PC-9 (cell line): ENCODE data around the gene PHYKPL. TPM values are rescaled to one million over a fixed set of nuclear protein-coding genes. Genes with fewer than 3 reads are reported as not detected.
"Not testable (repeated sequence)": the region's sequence is repeated elsewhere in the genome, so short reads cannot be mapped to it uniquely, and the experiment has no call there.

Experiments used
- BruUV-seq: library from RNA; stranded (reverse); fragments of 400-500 nt; replicated peaks from 2 replicates; lab custom pipeline; 2021; lab: Mats Ljungman, UMichigan
- CTCF ChIA-PET: fragments of 300-600 bp; sonication (Branson Sonifier 250); formaldehyde crosslinking; loops from one replicate; lab custom pipeline; 2022; ENCODE audit warnings: antibody characterized with exemption; lab: Charles Lee
- POLR2A ChIA-PET: fragments of 300-600 bp; sonication (Branson Sonifier 250); formaldehyde crosslinking; loops from one replicate; lab custom pipeline; 2022; ENCODE audit warnings: antibody characterized with exemption; ENCODE audit not compliant: unreplicated experiment; lab: Charles Lee
- DNase-seq, 2 experiments: peaks; one replicate each; pipeline versions ENCODE4 v3.0.0 to v3.0.0-alpha.2; 2015 to 2022; ENCODE audit warnings: mixed read lengths in 1 of 2
- H2AFZ ChIP-seq: fragments of 200-600 bp; sonication (generic); 2 replicates; pipeline ENCODE4 v1.8.1; 2017; ENCODE audit warnings: antibody characterized with exemption
- H3F3A ChIP-seq: fragments of 200-600 bp; sonication (generic); 2 replicates; pipeline ENCODE4 v1.8.1; 2017; ENCODE audit warnings: antibody characterized with exemption, mild to moderate bottlenecking, low read depth; ENCODE audit not compliant: insufficient read depth
- H3K27ac ChIP-seq: fragments of 200-600 bp; sonication (generic); 2 replicates; pipeline ENCODE4 v1.6.1; 2016; ENCODE audit warnings: mixed run types
- H3K27me3 ChIP-seq: fragments of 200-600 bp; sonication (generic); 2 replicates; pipeline ENCODE4 v1.6.1; 2016; ENCODE audit warnings: low read depth, mixed run types; ENCODE audit not compliant: insufficient read depth
- H3K36me3 ChIP-seq: fragments of 200-600 bp; sonication (generic); 2 replicates; pipeline ENCODE4 v1.6.1; 2016; ENCODE audit warnings: low read depth, mixed run types
- H3K4me1 ChIP-seq: fragments of 200-600 bp; sonication (generic); replicated peaks from 2 replicates; pipeline ENCODE4 v1.6.1; 2016; ENCODE audit warnings: mixed run types; ENCODE audit not compliant: insufficient read depth
- H3K4me2 ChIP-seq: fragments of 200-600 bp; sonication (generic); 2 replicates; pipeline ENCODE4 v1.6.1; 2017; ENCODE audit warnings: mixed run types
- H3K4me3 ChIP-seq: fragments of 200-600 bp; sonication (generic); 2 replicates; pipeline ENCODE4 v1.6.1; 2016; ENCODE audit warnings: mixed run types
- H3K79me2 ChIP-seq: fragments of 200-600 bp; sonication (generic); 2 replicates; pipeline ENCODE4 v1.6.1; 2017; ENCODE audit warnings: low read depth, mixed run types
- H3K9me2 ChIP-seq: fragments of 200-600 bp; sonication (generic); 2 replicates; pipeline ENCODE4 v1.8.1; 2017; ENCODE audit warnings: mild to moderate bottlenecking; ENCODE audit not compliant: insufficient read depth
- H3K9me3 ChIP-seq: fragments of 200-600 bp; sonication (generic); 2 replicates; pipeline ENCODE4 v1.8.1; 2016; ENCODE audit warnings: low read depth; ENCODE audit not compliant: insufficient read depth
- H4K20me1 ChIP-seq: fragments of 200-600 bp; sonication (generic); 2 replicates; pipeline ENCODE4 v1.8.1; 2017; ENCODE audit not compliant: insufficient read depth
- EZH2 ChIP-seq: fragments of 200-600 bp; sonication (generic); IDR thresholded peaks from 2 replicates; pipeline ENCODE4 v1.8.0; 2017; ENCODE audit warnings: antibody characterized with exemption, low read depth
- intact Hi-C: fragments of 100-400 bp; cut with micrococcal nuclease; formaldehyde crosslinking; loops from one replicate; pipeline ENCODE4 v1.10.0; 2022; ENCODE audit not compliant: unreplicated experiment
- total RNA-seq: library from RNA; stranded (reverse); gene quantifications from 2 replicates; pipeline ENCODE4 v1.2.3, GENCODE V29; 2021
- TF ChIP-seq, protein P1 (sequence below): fragments of 200-600 bp; sonication (generic); conservative IDR thresholded peaks from 2 replicates; pipeline ENCODE4 v1.6.1; 2017; ENCODE audit warnings: mixed run types, antibody characterized with exemption, mild to moderate bottlenecking, moderate library complexity

The PHYKPL gene
- total RNA-seq, 1 experiment from 2014 or later = 73.7 TPM

DNA sequence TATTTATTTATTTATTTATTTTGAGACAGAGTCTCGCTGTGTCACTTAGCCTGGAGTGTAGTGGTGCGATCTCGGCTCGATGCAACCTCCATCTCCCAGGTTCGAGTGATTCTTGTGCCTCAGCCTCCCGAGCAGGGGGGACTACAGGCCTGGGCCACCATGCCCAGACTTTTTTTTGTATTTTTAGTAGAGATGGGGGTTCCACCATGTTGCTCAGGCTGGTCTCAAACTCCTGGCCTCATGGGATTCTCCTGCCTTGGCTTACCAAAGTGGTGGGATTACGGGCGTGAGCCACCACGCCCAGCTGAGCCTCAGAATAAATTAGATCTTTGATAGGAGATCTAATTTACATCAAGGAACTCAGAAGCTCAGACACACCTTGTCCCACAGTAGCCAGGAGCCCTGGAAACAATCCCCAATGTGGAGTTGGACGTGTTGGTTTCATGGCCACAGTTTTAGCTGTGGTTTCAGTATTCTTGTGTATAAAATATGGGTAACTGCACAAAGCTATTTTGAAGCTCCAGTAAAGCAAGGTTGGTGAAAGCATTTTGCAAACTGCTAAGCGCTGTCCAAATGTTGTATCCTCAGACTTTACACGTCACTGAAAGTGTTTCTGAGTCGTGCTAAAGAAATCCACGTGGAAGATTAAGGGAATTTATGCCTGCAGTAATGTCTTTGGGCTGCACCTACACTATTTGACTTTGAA, 31.2 kb downstream of the PHYKPL start:
- no TSS peak for BruUV-seq
- POLR2A ChIA-PET = no interaction called here
- no peak overlapping the region; the same call in 1 of the 2 replicates for H3K4me2 ChIP-seq

DNA sequence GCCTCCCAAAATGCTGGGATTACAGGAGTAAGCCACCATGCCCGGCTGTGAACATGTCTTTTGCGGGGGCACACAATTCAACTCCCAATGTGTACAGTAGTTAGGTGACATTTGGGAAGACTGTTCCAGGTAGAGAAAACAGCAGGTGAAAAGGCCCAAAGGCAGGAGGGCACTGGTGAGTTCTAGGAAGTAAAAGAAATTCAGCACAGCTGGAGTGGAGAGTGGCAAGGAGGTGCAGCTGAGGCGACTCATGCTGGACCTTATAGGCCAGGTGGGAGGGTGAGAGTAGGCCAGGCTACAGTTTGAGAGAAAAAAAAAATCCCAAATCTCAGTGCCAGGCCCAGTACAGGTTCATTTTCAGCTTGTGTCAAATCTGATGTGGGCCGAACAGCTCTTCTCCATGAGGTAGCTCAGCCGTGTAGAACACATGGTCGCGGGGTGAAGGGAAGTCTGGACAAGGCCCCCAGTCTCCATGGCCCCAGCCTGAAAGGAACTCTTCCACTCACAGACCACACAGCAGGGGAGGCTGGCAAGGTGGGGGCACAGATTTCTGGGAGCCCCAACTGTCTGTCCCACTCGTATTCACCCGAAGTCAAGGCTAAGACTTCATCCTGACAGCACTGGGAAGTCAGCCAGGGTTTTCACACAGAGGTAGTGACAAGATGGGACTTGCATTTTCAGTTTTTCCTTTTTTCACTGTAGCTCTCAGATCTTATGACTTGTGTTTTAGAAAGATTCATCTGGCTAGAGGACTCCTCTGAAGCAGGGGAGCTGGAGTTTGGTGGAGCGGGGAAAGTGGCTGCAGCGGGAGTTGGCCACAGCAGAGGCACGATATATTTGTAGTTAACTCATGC, 32.8 kb downstream of the PHYKPL start:
- peaks cover 16% of the 10 kb centered on the region; the same call in 1 of the 2 replicates for H3F3A ChIP-seq
- H3K36me3 ChIP-seq = no peaks in the 10 kb centered on the region
- H3K4me3 ChIP-seq = no peak overlapping the region
- POLR2A ChIA-PET = no interaction called here
- peaks cover 4% of the 10 kb centered on the region; the same call in 1 of the 2 replicates for H3K27me3 ChIP-seq
- no peak overlapping the region for H3K27ac ChIP-seq
- BruUV-seq = no TSS peak
- no peaks in the 10 kb centered on the region for H3K9me2 ChIP-seq
- H3K4me2 ChIP-seq = no peak overlapping the region
- DNase-seq = no peak
- CTCF ChIA-PET = no interaction called here
- no peaks in the 10 kb centered on the region for H4K20me1 ChIP-seq
- no peak overlapping the region for H2AFZ ChIP-seq
- TF ChIP-seq, protein P1, sequence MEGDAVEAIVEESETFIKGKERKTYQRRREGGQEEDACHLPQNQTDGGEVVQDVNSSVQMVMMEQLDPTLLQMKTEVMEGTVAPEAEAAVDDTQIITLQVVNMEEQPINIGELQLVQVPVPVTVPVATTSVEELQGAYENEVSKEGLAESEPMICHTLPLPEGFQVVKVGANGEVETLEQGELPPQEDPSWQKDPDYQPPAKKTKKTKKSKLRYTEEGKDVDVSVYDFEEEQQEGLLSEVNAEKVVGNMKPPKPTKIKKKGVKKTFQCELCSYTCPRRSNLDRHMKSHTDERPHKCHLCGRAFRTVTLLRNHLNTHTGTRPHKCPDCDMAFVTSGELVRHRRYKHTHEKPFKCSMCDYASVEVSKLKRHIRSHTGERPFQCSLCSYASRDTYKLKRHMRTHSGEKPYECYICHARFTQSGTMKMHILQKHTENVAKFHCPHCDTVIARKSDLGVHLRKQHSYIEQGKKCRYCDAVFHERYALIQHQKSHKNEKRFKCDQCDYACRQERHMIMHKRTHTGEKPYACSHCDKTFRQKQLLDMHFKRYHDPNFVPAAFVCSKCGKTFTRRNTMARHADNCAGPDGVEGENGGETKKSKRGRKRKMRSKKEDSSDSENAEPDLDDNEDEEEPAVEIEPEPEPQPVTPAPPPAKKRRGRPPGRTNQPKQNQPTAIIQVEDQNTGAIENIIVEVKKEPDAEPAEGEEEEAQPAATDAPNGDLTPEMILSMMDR = no peak
- no peak for TF ChIP-seq EZH2
- H3K79me2 ChIP-seq = peaks cover 10% of the 10 kb centered on the region; the same call in 1 of the 2 replicates
- peaks cover 9% of the 10 kb centered on the region for H3K4me1 ChIP-seq
- H3K9me3 ChIP-seq = no peaks in the 10 kb centered on the region
- intact Hi-C loops = loop anchor here (5.0 kb wide), 1 partner anchor 38 kb away; no protein-coding TSS in a partner anchor

More for the DNA sequence above, 31.2 kb downstream of the PHYKPL start:
- intact Hi-C loops = loop anchor here (5.0 kb wide), 1 partner anchor 39 kb away; no protein-coding TSS in a partner anchor
- Histone ChIP-seq H3K79me2 (peaks cover 25% of the 10 kb centered on the region), H3K36me3 (peaks cover 8% of the 10 kb centered on the region), H3K27me3 (no peaks in the 10 kb centered on the region), H4K20me1 (peaks cover 11% of the 10 kb centered on the region), H3K27ac (no peak overlapping the region), H3K4me3 (no peak overlapping the region), H3K4me1 (peaks cover 13% of the 10 kb centered on the region), H3K9me2 (no peaks in the 10 kb centered on the region), H3F3A (peaks cover 27% of the 10 kb centered on the region; the same call in 1 of the 2 replicates), H2AFZ (no peak overlapping the region), H3K9me3 (no peaks in the 10 kb centered on the region)
- no peak for TF ChIP-seq EZH2
- TF ChIP-seq, protein P1 = no peak
- DNase-seq = no peak
- CTCF ChIA-PET = no interaction called here

DNA sequence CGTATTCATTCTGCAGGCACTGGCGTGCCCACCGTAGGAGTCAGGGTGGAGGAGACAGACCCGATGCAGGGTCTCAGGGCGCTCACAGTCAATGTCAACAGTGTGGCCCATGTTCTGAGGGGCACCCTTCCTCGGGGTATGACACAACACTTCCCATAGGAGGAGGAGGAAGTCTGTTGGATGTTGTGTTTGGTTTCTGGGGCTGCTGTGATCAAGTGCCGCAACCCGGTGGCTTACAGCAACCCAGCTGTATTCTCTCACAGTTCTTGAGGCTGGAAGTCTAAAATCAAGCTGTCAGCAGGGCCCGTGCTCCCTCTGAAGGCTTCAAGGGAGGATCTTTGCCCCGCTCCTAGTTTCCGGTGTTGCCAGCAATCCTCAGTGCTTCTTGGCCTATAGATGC, 33.9 kb downstream of the PHYKPL start:
- TF ChIP-seq, protein P1 = no peak
- no peak for TF ChIP-seq EZH2

DNA sequence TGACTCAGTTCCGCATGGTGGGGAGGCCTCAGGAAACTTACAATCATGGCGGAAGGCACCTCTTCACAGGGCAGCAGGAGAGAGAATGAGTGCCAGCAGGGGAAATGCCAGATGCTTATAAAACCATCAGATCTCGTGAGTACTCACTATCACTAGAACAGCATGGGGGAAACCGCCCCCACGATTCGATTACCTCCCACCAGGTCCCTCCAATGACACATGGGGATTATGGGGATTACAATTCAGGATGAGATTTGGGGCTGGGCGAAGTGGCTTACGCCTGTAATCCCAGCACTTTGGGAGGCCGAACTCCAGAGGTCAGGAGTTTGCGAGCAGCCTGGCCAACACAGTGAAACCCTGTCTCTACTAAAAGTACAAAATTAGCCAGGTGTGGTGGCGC, 34.5 kb downstream of the PHYKPL start:
- H3K4me3 ChIP-seq, H3K9me3 ChIP-seq, H3K27ac ChIP-seq, intact Hi-C loops, H2AFZ ChIP-seq, H4K20me1 ChIP-seq, H3K9me2 ChIP-seq, H3K79me2 ChIP-seq, BruUV-seq, CTCF ChIA-PET, POLR2A ChIA-PET, H3K4me2 ChIP-seq, H3K36me3 ChIP-seq, H3K4me1 ChIP-seq, DNase-seq: not testable (repeated sequence)
- peaks cover 17% of the 10 kb centered on the region for H3K27me3 ChIP-seq
- peaks cover 16% of the 10 kb centered on the region; the same call in 1 of the 2 replicates for H3F3A ChIP-seq

More for the DNA sequence above, 33.9 kb downstream of the PHYKPL start:
- intact Hi-C loops = no loop called here
- no peaks in the 10 kb centered on the region for H3K9me3 ChIP-seq
- H3K4me3 ChIP-seq = no peak overlapping the region
- H3K27me3 ChIP-seq = peaks cover 14% of the 10 kb centered on the region
- peaks cover 16% of the 10 kb centered on the region; the same call in 1 of the 2 replicates for H3F3A ChIP-seq
- CTCF ChIA-PET = no interaction called here
- no peak overlapping the region for H3K27ac ChIP-seq
- H4K20me1 ChIP-seq = no peaks in the 10 kb centered on the region
- DNase-seq = no peak
- no peaks in the 10 kb centered on the region for H3K9me2 ChIP-seq
- H3K36me3 ChIP-seq = no peaks in the 10 kb centered on the region
- no TSS peak for BruUV-seq
- H2AFZ ChIP-seq = no peak overlapping the region
- peaks cover 9% of the 10 kb centered on the region for H3K4me1 ChIP-seq
- POLR2A ChIA-PET = no interaction called here
- peaks cover under 1% of the 10 kb centered on the region; the same call in 1 of the 2 replicates for H3K79me2 ChIP-seq
- no peak overlapping the region for H3K4me2 ChIP-seq
